ENCODE results near the gene CACHD1. TPM values are rescaled to one million over a fixed set of nuclear protein-coding genes. Genes with fewer than 3 reads are reported as not detected.

Gene CACHD1
- total RNA-seq, 1 donor from 2014 or later = 32.0 TPM

- intact Hi-C loops (cut with DNase I) = no loop called here
- no peak for DNase-seq
Measured at GRCh38 chr1:64540265-64540791, 70.4 kb downstream of the CACHD1 start.

GRCh38 chr1:64542118-64542517 lies 72.2 kb downstream of the CACHD1 start:
- no peak for ATAC-seq
- intact Hi-C loops (cut with DNase I) = no loop called here

More at GRCh38 chr1:64540265-64540791, 70.4 kb downstream of the CACHD1 start:
- Histone ChIP-seq H3K4me3 (peak overlapping the region; percentile 33), H3K36me3 (no peaks in the 10 kb centered on the region), H3K27ac (peak overlapping the region; percentile 51), H3K27me3 (ENCODE audit: low read depth) (no peaks in the 10 kb centered on the region), H3K9me3 (no peaks in the 10 kb centered on the region), H3K4me1 (peaks cover 55% of the 10 kb centered on the region)
- TF ChIP-seq CTCF (IDR thresholded peaks at IDR 0.05) = no peak
- ATAC-seq = peak; percentile 23 to 47

DNA sequence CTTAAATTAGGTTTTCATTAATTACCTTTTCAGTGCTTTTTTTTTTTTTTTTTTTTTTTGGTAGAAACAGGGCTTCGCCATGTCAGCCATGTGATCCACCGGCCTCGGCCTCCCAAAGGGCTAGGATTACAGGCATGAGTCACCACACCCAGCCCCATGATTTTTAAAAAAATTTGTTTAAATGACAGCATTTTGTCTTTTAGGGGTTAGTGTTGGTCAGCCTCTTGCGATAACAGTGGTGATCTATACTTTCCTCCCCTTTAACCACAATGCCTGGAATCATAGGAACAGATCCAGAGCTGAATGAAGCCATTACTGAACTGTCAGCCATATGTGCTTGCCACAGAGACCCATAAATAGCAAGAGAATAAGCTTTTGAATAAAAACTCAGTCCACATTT lies 73.9 kb downstream of the CACHD1 start:
- intact Hi-C loops (cut with DNase I) = no loop called here
- H3K4me1 ChIP-seq = peaks cover 24% of the 10 kb centered on the region
- DNase-seq (no peak), ATAC-seq (no peak)
- H3K27ac ChIP-seq = no peak overlapping the region
- no peaks in the 10 kb centered on the region for H3K36me3 ChIP-seq
- no peak for TF ChIP-seq CTCF (IDR thresholded peaks at IDR 0.05)
- H3K9me3 ChIP-seq = no peaks in the 10 kb centered on the region
- H3K27me3 ChIP-seq (ENCODE audit: low read depth) = no peaks in the 10 kb centered on the region
- H3K4me3 ChIP-seq = no peak overlapping the region

More at GRCh38 chr1:64542118-64542517, 72.2 kb downstream of the CACHD1 start:
- no peak overlapping the region for H3K27ac ChIP-seq
- no peaks in the 10 kb centered on the region for H3K27me3 ChIP-seq (ENCODE audit: low read depth)
- H3K4me3 ChIP-seq = no peak overlapping the region
- no peak for DNase-seq
- H3K36me3 ChIP-seq = no peaks in the 10 kb centered on the region
- no peaks in the 10 kb centered on the region for H3K9me3 ChIP-seq
- TF ChIP-seq CTCF (IDR thresholded peaks at IDR 0.05) = no peak
- H3K4me1 ChIP-seq = peaks cover 37% of the 10 kb centered on the region

GRCh38 chr1:64545118-64545843 lies 75.4 kb downstream of the CACHD1 start:
- H3K4me1 ChIP-seq = peaks cover 19% of the 10 kb centered on the region
- H3K9me3 ChIP-seq = no peaks in the 10 kb centered on the region
- no peaks in the 10 kb centered on the region for H3K27me3 ChIP-seq (ENCODE audit: low read depth)
- no peaks in the 10 kb centered on the region for H3K36me3 ChIP-seq
- ATAC-seq (no peak), DNase-seq (no peak)
- intact Hi-C loops (cut with DNase I) = no loop called here
- H3K4me3 ChIP-seq = no peak overlapping the region
- no peak overlapping the region for H3K27ac ChIP-seq
- TF ChIP-seq CTCF (IDR thresholded peaks at IDR 0.05) = no peak

- H3K9me3 ChIP-seq = no peaks in the 10 kb centered on the region
- intact Hi-C loops (cut with DNase I) = no loop called here
- ATAC-seq = no peak
- H3K27me3 ChIP-seq (ENCODE audit: low read depth) = no peaks in the 10 kb centered on the region
- no peak overlapping the region for H3K4me3 ChIP-seq
- TF ChIP-seq CTCF (IDR thresholded peaks at IDR 0.05) = no peak
- DNase-seq = no peak
- no peaks in the 10 kb centered on the region for H3K36me3 ChIP-seq
- peaks cover 20% of the 10 kb centered on the region for H3K4me1 ChIP-seq
- H3K27ac ChIP-seq = no peak overlapping the region
Measured at GRCh38 chr1:64546013-64546412, 76.1 kb downstream of the CACHD1 start.
